Measurements from ENCODE around the gene AUTS2.

Gene AUTS2

DNA sequence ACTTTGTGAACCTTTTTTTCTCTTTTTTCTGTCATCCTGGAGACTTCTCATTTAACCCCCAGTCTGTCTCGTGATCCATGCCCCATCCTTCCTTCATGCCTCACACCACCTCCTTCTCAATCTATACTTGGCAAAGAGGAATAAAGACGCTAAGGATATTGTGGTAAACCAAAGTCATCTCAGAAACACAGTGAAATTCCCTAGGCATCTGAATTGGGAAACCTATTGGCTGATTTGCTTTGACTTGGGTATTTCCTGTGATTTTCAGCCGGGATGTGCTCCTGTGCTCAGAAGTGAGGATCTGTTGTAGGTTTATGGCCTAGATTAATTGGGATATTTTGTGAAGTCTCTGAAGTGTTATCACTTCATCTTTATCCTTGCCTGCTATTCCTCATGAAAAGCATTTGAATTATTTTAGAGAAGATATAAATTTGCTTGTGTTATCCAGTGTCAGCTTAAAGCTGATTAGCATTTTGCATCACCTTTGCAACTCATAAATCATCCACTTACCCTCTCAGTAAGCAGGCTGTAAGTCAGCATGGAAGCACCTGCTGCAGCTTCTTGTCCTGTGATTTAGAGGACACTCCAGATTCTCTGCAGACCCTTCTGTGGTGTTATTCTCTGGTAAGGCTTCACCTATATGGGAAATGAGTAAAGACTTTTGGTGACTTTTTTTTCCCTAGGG lies 138.0 kb downstream of the AUTS2 start:
- DNase-seq = no peak

DNA sequence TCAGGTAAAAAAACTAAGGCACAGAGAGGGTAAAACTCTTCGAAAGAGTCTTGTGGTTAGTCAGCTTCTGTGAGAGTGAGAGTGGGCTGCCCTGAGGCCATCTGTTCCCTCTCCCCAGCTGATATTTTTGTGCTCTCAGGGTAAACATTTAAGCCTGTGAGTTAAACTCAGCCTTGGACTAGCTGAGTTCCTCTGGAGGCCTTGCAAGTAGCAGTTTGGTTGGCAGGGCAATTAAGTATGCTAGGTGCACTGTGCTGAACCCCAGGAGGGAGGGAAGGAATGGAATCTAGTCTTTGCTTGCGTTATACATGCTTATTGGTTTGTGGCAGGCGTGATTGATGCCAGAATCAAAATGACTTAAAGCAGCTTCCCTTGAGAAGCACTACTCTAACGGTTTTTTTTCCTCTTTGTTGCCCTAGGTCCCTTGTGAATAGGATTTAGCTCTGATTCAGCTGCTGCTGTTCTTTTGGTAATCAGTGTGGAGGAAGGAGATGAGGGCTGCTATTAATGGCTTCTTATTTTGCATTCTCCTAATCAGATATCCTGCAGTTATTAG lies 140.2 kb downstream of the AUTS2 start:
- DNase-seq = no peak

DNA sequence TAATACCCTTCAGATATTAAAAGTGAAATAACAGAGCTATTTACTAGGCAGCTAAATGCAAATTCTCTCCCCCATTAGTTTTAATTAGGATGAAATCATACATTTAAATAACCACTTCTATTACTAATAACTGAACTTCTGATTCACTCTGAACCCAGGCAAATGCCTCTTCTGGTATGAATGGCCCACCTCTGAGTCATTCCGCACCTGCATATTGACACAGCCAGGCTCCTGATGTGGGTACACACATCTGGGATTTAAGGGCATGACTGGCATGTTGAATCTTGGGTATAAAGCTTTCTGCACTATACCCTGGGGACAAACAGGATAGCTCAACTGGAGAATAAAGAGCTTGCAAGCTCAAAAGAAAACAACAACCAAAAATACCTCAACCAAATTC lies 140.9 kb downstream of the AUTS2 start:
- DNase-seq = no peak

DNA sequence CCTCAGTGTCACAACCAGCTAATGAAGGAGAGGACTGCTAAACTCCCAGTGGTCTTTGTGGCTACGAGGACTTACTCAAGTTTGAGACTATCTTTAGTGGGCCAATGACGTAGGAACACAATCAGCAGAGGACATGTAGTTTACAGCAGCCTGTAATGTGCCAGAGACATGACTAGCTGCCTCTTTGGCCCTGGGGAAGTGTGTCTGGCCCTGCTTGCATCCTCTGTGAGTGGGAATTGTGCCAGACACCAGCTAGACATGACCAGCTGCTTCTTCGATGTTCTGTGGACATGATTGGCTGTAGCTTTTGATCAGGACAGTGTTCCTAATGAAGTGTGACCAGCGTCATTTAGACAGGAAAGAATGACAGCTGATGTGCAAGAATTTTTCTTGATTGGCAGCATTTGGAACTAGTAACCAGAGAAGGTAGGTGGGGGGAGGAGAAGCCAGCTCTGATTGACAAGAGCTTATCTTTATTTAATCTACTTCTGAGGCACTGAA lies 141.7 kb downstream of the AUTS2 start:
- DNase-seq = no peak

DNA sequence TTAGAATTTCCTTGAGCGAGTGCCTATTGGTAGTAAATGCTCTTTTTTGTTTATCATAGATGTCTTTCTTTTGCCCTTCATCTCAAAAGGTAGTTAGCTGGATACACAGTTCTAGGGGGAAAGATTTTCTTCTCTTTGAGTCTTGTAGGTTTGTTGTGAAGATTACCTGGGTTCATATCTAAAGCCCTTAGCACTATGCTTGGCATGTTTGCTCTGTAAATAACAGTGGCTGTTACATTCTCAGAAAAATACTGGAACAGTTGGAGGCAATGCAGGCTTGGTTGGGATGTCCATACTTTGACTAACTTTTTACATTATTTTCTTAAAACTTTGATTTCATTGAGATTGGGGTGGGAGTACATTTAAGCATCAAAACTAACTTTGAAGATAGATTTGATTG lies 144.0 kb downstream of the AUTS2 start:
- DNase-seq = no peak

DNA sequence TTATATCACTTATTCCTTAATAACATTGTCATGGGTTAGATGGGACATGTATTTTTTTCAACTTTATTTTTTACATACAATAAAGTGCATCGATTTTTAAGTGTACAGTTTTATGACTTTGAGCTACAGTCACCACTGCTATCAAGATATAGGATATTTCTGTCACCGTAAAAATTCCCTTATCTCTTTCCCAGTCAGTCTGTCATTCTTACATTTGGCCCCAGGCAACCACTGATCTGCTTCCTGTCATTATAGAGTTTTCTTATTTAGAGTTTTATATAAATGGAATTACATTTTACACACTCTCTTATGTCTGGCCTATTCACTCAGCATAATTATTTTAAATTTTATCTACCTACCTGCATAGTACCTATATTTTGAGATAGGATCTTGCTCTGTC lies 145.2 kb downstream of the AUTS2 start:
- DNase-seq = no peak

DNA sequence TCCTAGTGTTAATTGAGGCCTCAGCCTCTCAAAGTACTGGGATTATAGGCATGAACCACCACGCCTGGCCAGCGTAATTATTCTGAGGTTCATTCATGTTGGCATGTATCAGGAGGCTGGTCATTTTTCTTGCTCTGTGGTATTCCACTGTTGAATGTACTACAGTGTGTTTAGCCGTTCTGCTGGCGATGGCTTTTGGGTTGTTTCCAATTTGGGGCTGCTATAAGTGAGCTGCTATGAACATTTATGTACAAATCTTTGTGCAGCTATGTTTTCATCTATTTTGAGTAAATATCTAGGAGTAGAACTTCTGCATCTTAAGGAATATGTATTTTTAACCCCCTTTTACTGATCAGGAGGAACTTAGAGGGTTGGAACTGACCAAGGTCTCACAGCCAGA lies 145.8 kb downstream of the AUTS2 start:
- no peak for DNase-seq

DNA sequence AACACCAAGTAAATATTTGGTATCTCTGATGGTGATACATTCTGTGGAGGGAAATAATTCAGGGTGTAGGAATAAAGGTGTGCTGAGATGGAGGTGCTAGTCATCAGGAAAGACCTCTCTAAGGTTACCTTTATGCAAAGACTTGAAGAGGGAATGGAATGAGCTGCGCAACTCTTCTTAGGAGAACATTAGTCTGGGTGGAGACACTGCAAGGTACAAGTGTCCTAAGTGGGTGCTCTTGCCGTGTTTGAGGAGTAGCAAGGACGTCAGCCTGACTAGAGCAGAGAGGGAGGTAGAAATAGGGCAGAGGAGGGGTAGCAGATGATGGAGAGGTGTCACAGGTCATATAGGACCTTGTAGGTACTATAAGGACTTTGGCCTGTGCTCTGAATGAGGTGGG lies 148.1 kb downstream of the AUTS2 start:
- no peak for DNase-seq

DNA sequence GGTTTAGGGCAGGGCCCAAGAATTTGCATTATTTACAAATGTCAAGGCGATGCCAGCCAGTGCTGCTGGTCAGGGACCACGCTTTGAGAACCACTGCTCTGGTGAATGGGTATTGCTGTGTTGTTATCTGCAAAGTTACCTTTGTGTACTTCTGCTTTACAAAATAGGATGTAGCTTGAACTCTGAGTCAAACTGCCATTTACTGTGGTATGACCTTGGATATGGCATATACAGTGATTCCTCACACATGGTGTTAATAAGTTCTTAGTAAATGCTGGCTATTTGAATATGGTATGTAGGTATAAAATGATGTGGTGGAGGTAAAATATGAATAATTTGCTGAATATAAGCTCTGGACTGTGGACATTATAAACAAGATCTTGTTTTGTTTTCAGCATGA lies 148.9 kb downstream of the AUTS2 start:
- DNase-seq = no peak

DNA sequence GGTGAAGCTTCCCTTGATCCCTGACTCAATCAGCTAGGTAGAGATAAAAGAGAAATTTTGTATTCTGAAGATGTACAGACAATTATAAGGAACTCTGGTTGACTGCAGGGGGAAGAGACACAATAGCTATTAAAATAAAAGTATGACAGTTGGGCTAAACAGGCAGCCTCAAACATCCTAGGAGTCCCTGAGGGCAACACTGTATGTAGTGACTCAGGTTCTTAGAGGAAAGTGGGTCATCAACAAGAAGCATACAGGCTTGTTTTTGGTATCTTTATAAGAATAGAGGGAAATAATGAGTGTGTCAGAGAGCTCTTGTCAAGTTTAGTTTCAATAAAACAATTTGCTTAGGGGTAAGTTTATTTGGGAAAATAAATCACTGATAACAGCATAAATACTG lies 150.3 kb downstream of the AUTS2 start:
- no peak for DNase-seq

DNA sequence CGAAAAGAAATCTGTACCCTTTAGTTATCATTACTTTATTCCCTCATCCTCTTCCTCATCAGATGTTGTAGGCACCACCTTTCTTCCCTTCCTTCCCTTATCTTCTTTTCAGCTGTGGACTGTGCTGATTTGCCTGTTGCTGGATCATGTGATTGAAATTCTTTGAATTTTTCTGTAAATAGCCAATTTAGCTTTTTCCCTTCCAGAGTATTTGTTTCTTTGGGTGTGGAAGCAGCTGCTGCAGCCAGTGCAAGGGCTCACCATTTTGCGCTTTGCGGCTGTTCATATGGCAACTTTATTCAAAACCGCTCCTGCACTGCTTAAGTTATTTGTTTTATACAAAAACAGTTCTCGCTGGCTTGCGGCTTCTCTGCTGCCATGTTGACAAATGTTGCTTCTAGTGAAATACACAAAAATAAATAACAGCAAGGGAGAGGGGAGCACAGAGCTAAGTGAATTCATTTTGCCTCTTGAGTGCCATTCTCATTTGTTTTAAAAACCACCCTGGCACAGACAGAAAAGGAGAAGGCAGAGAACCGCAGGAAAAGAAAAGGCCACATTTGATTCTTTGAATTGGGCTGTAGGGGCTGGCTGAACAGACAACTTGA lies 151.2 kb downstream of the AUTS2 start:
- no peak for DNase-seq

DNA sequence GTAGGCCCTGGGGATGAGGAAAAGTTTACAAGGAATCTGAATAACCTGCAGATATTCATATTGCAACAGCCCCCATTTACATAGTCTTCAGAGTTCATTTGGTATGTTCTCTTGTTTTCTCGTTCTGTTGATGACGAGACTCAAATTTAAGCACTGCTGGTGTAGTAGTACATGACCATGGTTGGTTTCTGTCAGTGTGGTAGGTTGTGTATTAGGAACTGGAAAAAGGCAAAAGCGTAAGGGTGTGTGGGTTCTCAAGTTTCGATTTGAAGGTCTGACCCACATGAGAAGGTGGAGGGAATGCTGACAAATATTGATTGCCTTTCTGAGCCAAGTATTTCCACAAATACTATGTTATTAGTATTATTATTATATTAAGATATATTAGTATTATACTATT lies 151.7 kb downstream of the AUTS2 start:
- DNase-seq = no peak

DNA sequence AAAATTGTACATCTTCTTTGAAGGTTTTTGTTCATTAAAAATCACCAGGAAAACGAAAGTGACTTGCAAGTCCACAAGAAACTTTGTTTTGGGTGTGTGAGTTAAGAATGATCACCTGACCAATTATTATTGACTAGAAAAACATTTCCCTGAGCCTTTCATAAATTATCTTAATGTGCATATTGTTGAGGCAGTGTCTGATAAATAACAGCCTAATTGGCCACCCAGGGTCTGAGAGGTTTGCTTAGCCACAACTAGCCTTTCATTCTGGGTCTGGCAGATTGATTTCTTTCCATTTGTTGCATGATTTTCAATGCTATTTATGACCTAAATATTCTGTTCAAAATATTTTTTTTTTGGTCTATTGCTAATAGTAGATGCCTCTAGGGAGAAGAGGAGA lies 152.8 kb downstream of the AUTS2 start:
- DNase-seq = peak; percentile 65

DNA sequence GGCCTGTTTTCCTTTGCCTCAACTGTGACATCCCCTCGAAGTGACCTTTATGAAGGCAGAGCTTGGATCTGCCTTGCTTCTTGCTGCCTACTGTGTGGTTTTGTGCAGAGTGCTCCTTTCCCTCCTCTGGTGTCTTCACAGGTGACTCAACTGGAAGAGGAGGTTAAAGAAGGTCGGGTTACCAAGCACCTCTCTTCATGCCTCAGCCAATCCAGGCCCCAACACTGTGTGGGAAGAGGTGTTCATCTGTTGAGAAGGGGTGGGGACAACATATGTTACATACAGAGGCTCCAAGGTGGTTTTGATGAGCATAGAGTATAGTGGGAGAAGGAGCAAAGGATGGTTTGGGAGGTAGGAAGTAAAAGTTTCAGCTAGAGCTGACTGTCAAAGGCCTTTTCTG lies 155.7 kb downstream of the AUTS2 start:
- DNase-seq = no peak

DNA sequence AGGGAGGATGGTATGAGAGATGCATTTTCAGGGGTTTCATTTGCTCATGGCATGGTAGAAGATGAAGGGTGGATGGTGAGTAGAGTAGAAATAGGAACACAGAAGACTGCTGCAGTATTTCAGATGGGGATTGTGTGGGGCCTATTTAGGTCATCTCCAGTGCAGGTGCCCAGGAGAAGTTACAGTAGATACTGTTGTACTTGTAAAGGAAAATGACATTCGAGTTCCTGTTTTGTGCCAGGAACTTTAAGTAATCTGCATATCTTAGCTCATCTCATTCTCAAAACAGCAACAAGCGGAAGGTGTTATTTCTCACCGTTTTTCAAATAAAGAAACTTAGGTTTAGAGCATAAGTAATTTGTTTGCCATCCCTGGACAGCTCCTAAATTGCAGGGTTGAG lies 156.2 kb downstream of the AUTS2 start:
- no peak for DNase-seq

DNA sequence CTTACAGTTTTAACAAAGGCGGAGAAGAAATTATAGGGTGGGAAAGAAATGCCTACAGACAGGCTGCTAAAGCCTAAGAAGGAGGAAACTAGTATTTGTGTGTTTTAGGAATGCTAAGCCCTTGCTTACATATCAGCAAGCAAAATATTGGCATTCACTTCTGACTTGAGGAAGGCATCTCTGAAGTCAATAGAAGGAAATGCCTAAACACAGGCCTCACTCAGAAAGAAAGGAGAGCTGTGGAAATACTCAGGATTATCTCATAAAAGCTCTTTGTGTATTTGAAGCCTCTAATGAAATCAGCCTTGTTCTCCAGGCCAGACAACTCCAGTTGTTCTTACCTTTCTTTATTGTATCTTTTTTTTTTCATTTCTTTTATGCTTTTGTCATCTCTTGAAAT lies 158.0 kb downstream of the AUTS2 start:
- no peak for DNase-seq

DNA sequence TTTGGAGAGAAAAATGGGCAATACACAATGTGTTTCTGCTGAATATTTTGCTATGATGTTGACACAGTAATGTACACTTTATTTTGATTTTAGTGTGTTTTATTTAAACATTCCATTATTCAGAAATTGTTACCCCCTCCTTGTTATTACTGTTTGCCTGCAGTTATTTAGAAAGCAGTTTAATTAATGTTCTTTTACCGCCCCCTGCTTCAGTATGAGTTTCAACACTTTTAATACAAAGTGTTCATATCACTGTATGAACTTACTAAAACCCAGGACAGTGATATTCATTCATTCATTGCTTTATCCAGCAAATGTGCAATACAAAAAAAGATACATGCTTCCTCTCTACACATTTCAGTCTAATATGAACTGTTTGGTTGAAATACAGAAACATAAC lies 159.3 kb downstream of the AUTS2 start:
- no peak for DNase-seq

DNA sequence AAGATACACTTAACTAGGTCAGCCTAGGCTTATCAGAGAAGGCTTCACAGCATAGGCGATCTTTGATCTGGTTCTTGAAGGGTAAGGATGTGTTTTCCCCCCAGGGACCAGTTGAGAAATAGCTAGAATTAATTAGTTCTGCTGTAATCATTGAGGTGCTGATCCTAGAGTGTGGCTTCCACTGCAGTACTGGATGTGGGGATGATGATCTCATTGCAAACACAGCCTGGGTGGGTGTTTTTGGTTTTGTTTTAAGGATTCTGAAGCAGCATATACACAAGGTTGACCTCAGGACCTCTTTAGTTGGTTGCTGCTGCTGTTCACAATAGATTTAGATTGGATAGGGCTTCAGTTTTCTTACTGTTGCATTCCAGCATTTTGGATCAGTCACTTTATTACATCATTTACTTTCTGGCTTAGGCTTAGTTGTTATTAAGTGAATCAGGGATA lies 159.7 kb downstream of the AUTS2 start:
- DNase-seq = no peak

DNA sequence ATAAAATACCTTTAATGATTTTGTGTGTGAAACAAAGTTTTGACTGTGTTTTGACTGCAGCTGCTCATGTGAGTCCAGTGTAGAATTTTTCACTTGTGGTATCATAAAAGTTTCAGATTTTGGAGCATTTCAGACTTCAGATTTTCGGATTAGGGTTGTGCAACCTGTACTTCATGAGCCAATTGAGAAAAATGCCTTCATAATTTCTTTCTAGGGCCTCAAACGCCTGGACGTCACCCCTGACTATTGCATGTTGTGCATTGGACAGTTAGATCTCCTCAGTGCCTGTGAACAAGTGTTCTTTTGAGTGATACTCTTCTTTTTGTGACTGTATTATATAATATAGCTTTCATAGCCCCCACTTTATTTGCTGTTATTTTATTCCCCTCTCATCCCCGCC lies 161.1 kb downstream of the AUTS2 start:
- no peak for DNase-seq

DNA sequence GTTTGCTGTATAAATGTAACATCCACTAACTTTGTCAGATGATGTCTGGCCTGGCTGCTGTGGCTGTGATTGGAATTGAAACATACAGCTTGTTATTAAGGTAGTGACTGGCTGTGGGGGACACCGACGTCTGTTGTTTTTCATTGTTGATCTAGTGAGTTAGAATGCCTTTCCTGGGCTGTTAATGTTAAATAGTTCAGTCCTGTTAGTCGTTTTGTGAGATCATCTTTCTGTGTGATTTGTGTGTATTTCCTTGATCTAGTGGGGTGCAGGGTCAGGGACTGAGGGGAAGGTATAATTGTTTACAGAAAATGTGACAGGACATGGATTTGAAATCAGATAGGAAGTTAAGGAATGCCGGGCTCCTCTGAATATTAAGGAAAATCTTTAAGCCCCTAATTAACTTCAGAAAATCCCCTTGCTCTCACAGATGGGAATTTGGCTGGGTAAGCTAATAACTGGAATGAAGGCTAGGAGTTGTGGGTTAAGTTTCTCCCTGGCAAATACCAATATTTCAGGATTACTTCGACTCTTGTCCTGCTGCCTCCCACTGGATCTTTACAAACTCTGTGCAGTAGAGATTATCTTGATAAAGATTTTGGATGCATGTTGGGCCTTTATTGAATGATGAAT lies 163.1 kb downstream of the AUTS2 start:
- DNase-seq = no peak

DNA sequence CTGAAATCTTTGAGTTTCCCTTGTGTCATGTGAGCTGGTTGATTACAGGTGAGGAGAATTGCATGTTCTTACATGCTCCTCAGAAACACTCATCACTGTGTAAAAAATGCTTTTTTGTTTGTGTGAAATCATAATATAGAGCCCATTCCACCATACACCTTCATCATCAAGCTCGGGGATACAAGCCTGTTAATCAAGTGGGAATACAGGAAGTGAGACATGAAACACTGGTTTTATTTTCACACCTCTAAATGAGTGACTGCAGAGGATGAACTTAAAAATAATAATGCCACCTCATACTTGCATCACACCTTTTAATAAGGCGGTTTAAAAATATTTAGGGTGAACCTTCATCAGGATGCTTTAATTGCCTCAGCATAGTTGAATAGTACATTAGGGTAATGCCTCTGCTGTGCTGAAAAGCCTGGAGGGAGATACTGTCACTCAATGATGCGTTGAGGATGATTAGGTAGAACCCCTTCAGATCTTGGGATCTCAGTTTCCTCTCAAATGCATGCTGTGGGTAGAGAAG lies 164.6 kb downstream of the AUTS2 start:
- no peak for DNase-seq

DNA sequence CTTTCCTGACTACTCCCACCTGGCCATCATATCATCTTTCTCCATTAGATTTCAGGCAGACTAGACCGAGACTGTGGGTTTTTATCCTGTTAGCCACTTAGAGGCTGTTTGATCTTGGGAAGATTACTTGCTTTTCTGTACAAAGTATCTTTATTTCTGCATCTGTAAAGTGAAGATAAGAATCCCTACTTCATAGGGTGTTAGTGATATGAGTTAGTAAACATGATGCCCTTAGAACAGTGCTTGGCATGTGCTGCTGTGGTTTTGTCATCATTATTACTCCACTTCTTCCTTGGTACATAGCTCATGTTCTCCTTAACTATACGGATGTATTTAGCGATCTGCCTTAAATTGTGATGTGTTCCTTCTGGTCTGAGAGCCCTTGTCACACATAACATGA lies 165.2 kb downstream of the AUTS2 start:
- no peak for DNase-seq

DNA sequence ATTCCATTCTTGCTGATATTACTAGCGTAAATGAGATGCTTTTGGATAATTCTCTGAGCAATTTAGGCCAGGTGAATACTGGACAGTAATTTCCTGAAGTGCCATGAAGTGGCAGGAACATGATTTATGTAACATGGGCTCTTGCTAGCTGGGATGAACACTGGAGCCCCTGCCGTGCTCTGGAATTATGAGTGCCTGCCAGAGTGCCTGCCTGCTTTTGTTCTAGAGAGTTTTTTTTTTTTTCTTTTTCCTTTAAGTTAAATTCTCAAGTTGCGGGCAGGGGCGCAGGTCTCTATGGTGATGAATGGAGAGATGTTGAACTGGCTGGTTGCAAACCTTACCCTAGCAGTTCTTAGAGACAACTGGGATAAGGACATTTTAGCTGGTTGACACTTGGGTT lies 165.9 kb downstream of the AUTS2 start:
- peak; percentile 63 for DNase-seq

DNA sequence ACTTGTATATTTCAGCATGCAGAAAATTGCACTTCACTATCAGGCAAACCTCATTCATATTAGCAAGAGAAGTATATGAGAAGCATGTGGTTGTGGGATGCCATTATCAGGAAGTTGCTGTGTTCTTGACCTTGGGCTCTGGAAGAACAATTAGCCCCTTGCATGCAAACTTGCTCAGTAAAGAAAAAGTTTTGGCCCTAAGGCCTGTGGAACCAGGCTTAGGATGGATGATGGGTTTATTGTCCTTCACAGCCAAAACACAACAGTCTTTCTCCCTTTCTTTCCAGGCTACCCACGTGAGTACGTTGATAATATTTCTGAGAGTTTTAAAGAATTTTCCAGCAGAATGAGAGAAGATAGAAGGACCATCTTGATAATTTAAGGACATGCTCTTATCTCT lies 166.4 kb downstream of the AUTS2 start:
- DNase-seq = no peak

Data from NCI-H748 treated with DMSO at 0.1 percent for 48 hours (cell line).